HEK293T (cell line): ENCODE data around the gene MED15.
"Not testable (repeated sequence)": the region's sequence is repeated elsewhere in the genome, so short reads cannot be mapped to it uniquely, and the experiment has no call there.

ENCODE experiments used
- ARNT ChIP-seq: fragments of 450-650 bp; IDR thresholded peaks from 2 replicates; pipeline ENCODE4 v1.6.1; 2017; ENCODE audit warnings: mild to moderate bottlenecking
- BHLHE40 ChIP-seq: fragments of 450-650 bp; IDR thresholded peaks from 2 replicates; pipeline ENCODE4 v1.6.1; 2016; ENCODE audit warnings: mild to moderate bottlenecking, moderate library complexity, borderline replicate concordance
- FOXA1 ChIP-seq: fragments of 450-650 bp; IDR thresholded peaks from 2 replicates; pipeline ENCODE4 v1.6.1; 2016; ENCODE audit warnings: mild to moderate bottlenecking
- FOXK2 ChIP-seq: fragments of 450-650 bp; IDR thresholded peaks from 2 replicates; pipeline ENCODE4 v1.6.1; 2016; ENCODE audit warnings: mild to moderate bottlenecking
- FOXM1 ChIP-seq: fragments of 450-650 bp; IDR thresholded peaks from 2 replicates; pipeline ENCODE4 v1.6.1; 2017; ENCODE audit warnings: mild to moderate bottlenecking, borderline replicate concordance
- HDGF ChIP-seq: fragments of 450-650 bp; IDR thresholded peaks from 2 replicates; pipeline ENCODE4 v1.6.1; 2017; ENCODE audit warnings: antibody characterized with exemption, borderline replicate concordance
- LEF1 ChIP-seq: fragments of 450-650 bp; IDR thresholded peaks from 2 replicates; pipeline ENCODE4 v1.6.1; 2017; ENCODE audit warnings: mild to moderate bottlenecking, borderline replicate concordance
- NFRKB ChIP-seq: fragments of 450-650 bp; IDR thresholded peaks from 2 replicates; pipeline ENCODE4 v1.6.1; 2016; ENCODE audit warnings: mild to moderate bottlenecking, moderate library complexity
- SUZ12 ChIP-seq: fragments of 450-650 bp; IDR thresholded peaks from 2 replicates; pipeline ENCODE4 v1.6.1; 2016; ENCODE audit warnings: mild to moderate bottlenecking
- TARDBP ChIP-seq: fragments of 450-650 bp; IDR thresholded peaks from 2 replicates; pipeline ENCODE4 v1.6.1; 2016
- ZNF384 ChIP-seq: fragments of 450-650 bp; IDR thresholded peaks from 2 replicates; pipeline ENCODE4 v1.6.1; 2016
- TF ChIP-seq, protein P1 (sequence below): fragments of 450-650 bp; IDR thresholded peaks from 2 replicates; pipeline ENCODE4 v1.6.1; 2016

- not testable (repeated sequence) for TF ChIP-seq FOXA1, NFRKB, FOXK2, SUZ12, ZNF384, TARDBP, BHLHE40, ARNT, HDGF, FOXM1, LEF1
- TF ChIP-seq, protein P1, sequence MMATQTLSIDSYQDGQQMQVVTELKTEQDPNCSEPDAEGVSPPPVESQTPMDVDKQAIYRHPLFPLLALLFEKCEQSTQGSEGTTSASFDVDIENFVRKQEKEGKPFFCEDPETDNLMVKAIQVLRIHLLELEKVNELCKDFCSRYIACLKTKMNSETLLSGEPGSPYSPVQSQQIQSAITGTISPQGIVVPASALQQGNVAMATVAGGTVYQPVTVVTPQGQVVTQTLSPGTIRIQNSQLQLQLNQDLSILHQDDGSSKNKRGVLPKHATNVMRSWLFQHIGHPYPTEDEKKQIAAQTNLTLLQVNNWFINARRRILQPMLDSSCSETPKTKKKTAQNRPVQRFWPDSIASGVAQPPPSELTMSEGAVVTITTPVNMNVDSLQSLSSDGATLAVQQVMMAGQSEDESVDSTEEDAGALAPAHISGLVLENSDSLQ, result not testable (repeated sequence)
Observed at GRCh38 chr22:20483143-20483506, 24.3 kb upstream of the MED15 start.
